SK-N-SH (cell line): ENCODE data around the gene CTNNA3. TPM values are rescaled to one million over a fixed set of nuclear protein-coding genes. Genes with fewer than 3 reads are reported as not detected.

Source experiments
- CTCF ChIA-PET: fragments of 300-600, 350-600 bp; formaldehyde crosslinking; extraction: SDS; loops from one replicate; lab custom pipeline; 2021; lab: Yijun Ruan, JAX
- POLR2A ChIA-PET: fragments of 350-600 bp; sonication (Branson Sonifier 250); formaldehyde crosslinking; extraction: SDS; loops from one replicate; lab custom pipeline; 2020; ENCODE audit warnings: antibody characterized with exemption, inconsistent platforms; lab: Yijun Ruan, JAX
- DNase-seq: peaks from one replicate; pipeline ENCODE4 v3.0.0; 2012
- H2AFZ ChIP-seq: fragments of 200-600 bp; sonication (generic); 2 replicates; pipeline ENCODE4 v1.8.1; 2016; ENCODE audit warnings: antibody characterized with exemption, mild to moderate bottlenecking, low read depth
- H3F3A ChIP-seq: fragments of 200-600 bp; sonication (generic); replicated peaks from 2 replicates; pipeline ENCODE3; 2016; ENCODE audit warnings: antibody characterized with exemption, mild to moderate bottlenecking; ENCODE audit not compliant: insufficient read depth
- H3K27ac ChIP-seq, 2 experiments: fragments of 200-500 bp in 1 of 2; fragments of 200-600 bp in 1 of 2; sonication (Bioruptor generic) in 1 of 2; sonication (generic), shearing (Covaris generic) in 1 of 2; 2 replicates each; pipeline versions ENCODE4 v1.5.1 to v1.6.1; 2014 to 2016; ENCODE audit warnings: low read depth in 2 of 2, inconsistent platforms in 1 of 2, low read length in 1 of 2, mild to moderate bottlenecking in 1 of 2, mixed read lengths in 1 of 2
- H3K27me3 ChIP-seq: fragments of 200-600 bp; sonication (generic), shearing (Covaris generic); 2 replicates; pipeline ENCODE4 v1.6.1; 2016; ENCODE audit warnings: mixed run types; ENCODE audit not compliant: insufficient read depth
- H3K36me3 ChIP-seq, 2 experiments: fragments of 200-500 bp in 1 of 2; fragments of 200-600 bp in 1 of 2; sonication (Bioruptor generic) in 1 of 2; sonication (generic) in 1 of 2; replicated peaks in 1 of 2; 2 replicates each; pipeline versions ENCODE3 to v1.5.1; 2014 to 2016; ENCODE audit warnings: low read length in 1 of 2, mild to moderate bottlenecking in 1 of 2; ENCODE audit not compliant: insufficient read depth in 2 of 2, control insufficient read depth in 1 of 2
- H3K4me1 ChIP-seq, 2 experiments: fragments of 200-500 bp in 1 of 2; fragments of 200-600 bp in 1 of 2; sonication (Bioruptor generic) in 1 of 2; sonication (generic), shearing (Covaris generic) in 1 of 2; 2 replicates each; pipeline versions ENCODE4 v1.5.1 to v1.6.1; 2014 to 2016; ENCODE audit warnings: low read depth in 1 of 2, low read length in 1 of 2, mixed run types in 1 of 2; ENCODE audit not compliant: insufficient read depth in 2 of 2, control insufficient read depth in 1 of 2
- H3K4me2 ChIP-seq: fragments of 200-600 bp; sonication (generic), shearing (Covaris generic); 2 replicates; pipeline ENCODE4 v1.6.1; 2017; ENCODE audit warnings: mixed run types
- H3K4me3 ChIP-seq, 2 experiments: fragments of 200-500 bp in 1 of 2; fragments of 200-600 bp in 1 of 2; sonication (Bioruptor generic) in 1 of 2; sonication (generic), shearing (Covaris generic) in 1 of 2; 2 replicates each; pipeline versions ENCODE4 v1.5.1 to v1.8.1; 2014 to 2016; ENCODE audit warnings: low read depth in 2 of 2, inconsistent platforms in 1 of 2, low read length in 1 of 2, mild to moderate bottlenecking in 1 of 2, mixed read lengths in 1 of 2, moderate library complexity in 1 of 2
- H3K79me2 ChIP-seq: fragments of 200-600 bp; sonication (generic); 2 replicates; pipeline ENCODE4 v1.8.1; 2017; ENCODE audit warnings: mild to moderate bottlenecking; ENCODE audit not compliant: insufficient read depth
- H3K9ac ChIP-seq: fragments of 200-600 bp; sonication (generic); 2 replicates; pipeline ENCODE4 v1.6.1; 2017; ENCODE audit warnings: mixed run types
- H3K9me2 ChIP-seq: fragments of 200-600 bp; sonication (generic); 2 replicates; pipeline ENCODE4 v1.6.1; 2017; ENCODE audit warnings: mixed run types
- H3K9me3 ChIP-seq: fragments of 200-600 bp; sonication (generic); 2 replicates; pipeline ENCODE4 v1.6.1; 2017; ENCODE audit warnings: mixed run types, mild to moderate bottlenecking, moderate library complexity
- H4K20me1 ChIP-seq: fragments of 200-600 bp; sonication (generic); 2 replicates; pipeline ENCODE4 v1.6.1; 2017; ENCODE audit warnings: mild to moderate bottlenecking, mixed run types; ENCODE audit not compliant: insufficient read depth
- CHD2 ChIP-seq: fragments of 150-350 bp; IDR thresholded peaks from 2 replicates; pipeline ENCODE4 v1.6.1; 2018; ENCODE audit warnings: low read length; ENCODE audit not compliant: partially characterized antibody
- EP300 ChIP-seq, 2 experiments: IDR thresholded peaks; 2 replicates each; pipeline versions ENCODE4 v1.4.0 to v1.6.1; 2012; ENCODE audit warnings: borderline replicate concordance in 1 of 2, low read depth in 1 of 2, low read length in 1 of 2
- FOSL2 ChIP-seq: IDR thresholded peaks from 2 replicates; pipeline ENCODE4 v1.4.0; 2012; ENCODE audit warnings: low read depth, mild to moderate bottlenecking, moderate library complexity, borderline replicate concordance
- FOXM1 ChIP-seq: IDR thresholded peaks from 2 replicates; pipeline ENCODE4 v1.4.0; 2012; ENCODE audit warnings: low read depth, mild to moderate bottlenecking
- GABPA ChIP-seq: IDR thresholded peaks from 2 replicates; pipeline ENCODE4 v1.4.0; 2012; ENCODE audit warnings: low read depth, mild to moderate bottlenecking
- MXI1 ChIP-seq: IDR thresholded peaks from 2 replicates; pipeline ENCODE4 v1.6.1; 2012; ENCODE audit warnings: mild to moderate bottlenecking, low read depth, low read length, improper control_type of control experiment
- NFIC ChIP-seq: IDR thresholded peaks from 2 replicates; pipeline ENCODE4 v1.4.0; 2012; ENCODE audit warnings: borderline replicate concordance
- NRF1 ChIP-seq: IDR thresholded peaks from 2 replicates; pipeline ENCODE4 v1.6.1; 2012; ENCODE audit warnings: low read depth, mild to moderate bottlenecking, low read length
- POLR2AphosphoS5 ChIP-seq: IDR thresholded peaks from 2 replicates; pipeline ENCODE4 v1.6.1; 2012; ENCODE audit warnings: low read depth, low read length
- RCOR1 ChIP-seq: fragments of 150-350 bp; IDR thresholded peaks from 2 replicates; pipeline ENCODE4 v1.6.1; 2017; ENCODE audit warnings: antibody characterized with exemption, low read length
- RXRA ChIP-seq: IDR thresholded peaks from 2 replicates; pipeline ENCODE4 v1.4.0; 2012; ENCODE audit warnings: low read depth, mild to moderate bottlenecking, borderline replicate concordance
- SIN3A ChIP-seq: IDR thresholded peaks from 2 replicates; pipeline ENCODE4 v1.6.1; 2012; ENCODE audit warnings: low read depth, mild to moderate bottlenecking, low read length, moderate library complexity, borderline replicate concordance
- TEAD4 ChIP-seq: IDR thresholded peaks from 2 replicates; pipeline ENCODE4 v1.4.0; 2012; ENCODE audit warnings: mild to moderate bottlenecking, borderline replicate concordance; ENCODE audit not compliant: insufficient read depth
- WGBS: methylation state at CpG from one replicate; pipeline ENCODE4 v1.1.6; 2017; ENCODE audit warnings: low lambda C conversion rate; 5-methylcytosine and 5-hydroxymethylcytosine counted together
- polyA plus RNA-seq, 3 experiments: library from polyadenylated mRNA; depleted of rRNA; stranded (reverse); fragments of >200 nt; gene quantifications; 2 replicates each; pipeline ENCODE4 v1.2.3, GENCODE V29; 2012
- TF ChIP-seq, protein P1 (sequence below): IDR thresholded peaks from 2 replicates; pipeline ENCODE4 v1.4.0; 2012; ENCODE audit warnings: low read depth, borderline replicate concordance
- TF ChIP-seq, protein P2 (sequence below): fragments of 150-350 bp; IDR thresholded peaks from 2 replicates; pipeline ENCODE4 v1.6.1; 2017; ENCODE audit warnings: antibody characterized with exemption, low read length, low read depth, borderline replicate concordance

Gene CTNNA3
- polyA plus RNA-seq, 1 of the 3 experiments (the other 2 are of a cell fraction): not detected

DNA sequence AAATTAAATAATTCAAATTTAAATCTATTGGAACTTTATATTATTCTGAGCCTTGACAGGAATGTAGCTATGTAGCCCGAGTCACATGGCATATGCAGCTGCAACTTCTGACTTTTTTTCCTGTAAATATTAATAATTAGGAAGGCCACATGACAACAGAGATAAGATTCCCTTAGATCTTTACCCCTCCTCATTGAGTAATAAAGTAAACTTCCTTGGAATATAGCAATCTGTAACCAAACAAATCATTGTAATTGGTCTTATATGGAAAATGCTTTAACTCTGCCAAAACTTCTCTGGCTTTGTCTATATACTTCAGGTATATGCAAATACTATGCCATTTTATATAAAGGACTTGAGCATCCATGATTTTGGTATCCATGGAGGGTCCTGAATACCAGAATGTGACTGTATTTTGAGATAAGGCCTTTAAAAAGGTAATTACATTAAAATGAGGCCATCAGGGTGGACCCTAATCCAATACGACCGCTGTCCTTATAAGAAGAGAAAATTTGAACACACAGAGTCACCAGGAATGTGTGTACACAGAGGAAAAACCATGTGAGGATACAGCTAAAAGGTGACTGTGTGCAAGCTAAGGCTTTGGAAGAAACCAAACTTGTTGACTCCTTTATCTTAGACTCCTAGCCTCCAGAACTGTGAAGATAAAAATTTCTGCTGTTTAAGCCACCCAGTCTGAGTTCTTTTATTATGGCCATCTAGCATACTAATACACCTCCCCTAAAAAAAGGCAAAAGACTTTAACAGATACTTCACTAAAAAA is 222.0 kb downstream of the CTNNA3 start:
- Histone ChIP-seq H4K20me1 (no peaks in the 10 kb centered on the region), H3K79me2 (no peaks in the 10 kb centered on the region), H3K4me1 (no peaks in the 10 kb centered on the region), H3K27me3 (no peaks in the 10 kb centered on the region), H3K27ac (no peak overlapping the region), H3K9me2 (no peaks in the 10 kb centered on the region)
- WGBS: 0% methylated on average over 3 of the region's 3 CpGs
- TF ChIP-seq EP300 (IDR thresholded peaks at IDR 0.05; ENCODE audit: borderline replicate concordance in 1 of 2, low read depth in 1 of 2, low read length in 1 of 2) (no peak), NRF1 (no peak), CHD2 (no peak), RXRA (no peak), GABPA (no peak), POLR2AphosphoS5 (no peak), FOXM1 (no peak), NFIC (no peak), TEAD4 (no peak), FOSL2 (no peak)
- TF ChIP-seq, protein P1, sequence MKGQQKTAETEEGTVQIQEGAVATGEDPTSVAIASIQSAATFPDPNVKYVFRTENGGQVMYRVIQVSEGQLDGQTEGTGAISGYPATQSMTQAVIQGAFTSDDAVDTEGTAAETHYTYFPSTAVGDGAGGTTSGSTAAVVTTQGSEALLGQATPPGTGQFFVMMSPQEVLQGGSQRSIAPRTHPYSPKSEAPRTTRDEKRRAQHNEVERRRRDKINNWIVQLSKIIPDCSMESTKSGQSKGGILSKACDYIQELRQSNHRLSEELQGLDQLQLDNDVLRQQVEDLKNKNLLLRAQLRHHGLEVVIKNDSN: no peak
- TF ChIP-seq, all 33 proteins: peak for 0
- H3K9me3 ChIP-seq: no peaks in the 10 kb centered on the region
- H3K36me3 ChIP-seq: no peaks in the 10 kb centered on the region
- H2AFZ ChIP-seq: no peak overlapping the region
- H3K9ac ChIP-seq: no peak overlapping the region
- H3K4me3 ChIP-seq: no peak overlapping the region
- DNase-seq: no peak
- H3F3A ChIP-seq: no peaks in the 10 kb centered on the region
- ChIA-PET POLR2A (no interaction called here), CTCF (interaction anchor here (1.7 kb wide), 1 partner anchor 47 kb away, joined by 6 read pairs; no protein-coding TSS in a partner anchor)
- H3K4me2 ChIP-seq: no peak overlapping the region

DNA sequence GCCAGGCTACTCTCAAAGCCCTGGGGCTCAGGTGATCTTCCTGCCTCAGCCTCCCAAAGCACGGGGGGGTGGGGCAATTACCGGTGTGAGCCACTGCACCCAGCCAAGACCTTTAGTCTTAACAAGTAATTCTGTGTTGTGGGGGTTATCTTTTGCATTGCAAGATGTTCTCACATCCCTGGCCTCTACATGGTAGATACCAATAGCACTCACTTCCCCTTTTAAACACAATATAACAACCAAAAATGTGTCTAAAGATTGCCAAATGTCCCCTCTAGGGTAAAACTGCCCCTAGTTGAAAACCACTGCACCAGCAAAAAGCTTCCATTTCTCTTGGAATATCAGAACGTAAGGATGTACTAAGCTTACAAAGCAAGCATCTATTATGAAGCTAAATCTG is 225.0 kb downstream of the CTNNA3 start:
- Histone ChIP-seq H2AFZ (peak overlapping the region; percentile 47), H3K79me2 (no peaks in the 10 kb centered on the region), H3K9me2 (no peaks in the 10 kb centered on the region), H4K20me1 (no peaks in the 10 kb centered on the region), H3K9me3 (no peaks in the 10 kb centered on the region), H3K9ac (no peak overlapping the region), H3K4me3 (peak overlapping the region; percentile 33 to 44; a peak in 2 of 4 replicates), H3K36me3 (no peaks in the 10 kb centered on the region), H3K4me1 (no peaks in the 10 kb centered on the region), H3K27ac (no peak overlapping the region), H3F3A (no peaks in the 10 kb centered on the region), H3K4me2 (peak overlapping the region; percentile 34; the same call in 1 of the 2 replicates), H3K27me3 (no peaks in the 10 kb centered on the region)
- CTCF ChIA-PET: no interaction called here
- WGBS: 3% methylated on average over 3 of the region's 3 CpGs
- TF ChIP-seq TEAD4 (no peak), MXI1 (no peak), NFIC (no peak), NRF1 (no peak), RCOR1 (no peak), CHD2 (no peak), SIN3A (no peak), POLR2AphosphoS5 (no peak)
- TF ChIP-seq, protein P1: no peak
- TF ChIP-seq, protein P2, sequence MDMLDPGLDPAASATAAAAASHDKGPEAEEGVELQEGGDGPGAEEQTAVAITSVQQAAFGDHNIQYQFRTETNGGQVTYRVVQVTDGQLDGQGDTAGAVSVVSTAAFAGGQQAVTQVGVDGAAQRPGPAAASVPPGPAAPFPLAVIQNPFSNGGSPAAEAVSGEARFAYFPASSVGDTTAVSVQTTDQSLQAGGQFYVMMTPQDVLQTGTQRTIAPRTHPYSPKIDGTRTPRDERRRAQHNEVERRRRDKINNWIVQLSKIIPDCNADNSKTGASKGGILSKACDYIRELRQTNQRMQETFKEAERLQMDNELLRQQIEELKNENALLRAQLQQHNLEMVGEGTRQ: no peak
- no peak for DNase-seq
- POLR2A ChIA-PET: no interaction called here
